Stimulated activated CD4-positive, alpha-beta T cell treated with anti-CD3 and anti-CD28 coated beads, TNF-alpha, amount 100 ng/mL, for 48 hours (primary cell): Measurements from ENCODE around the gene CCDC188.

ENCODE experiments used
- DNase-seq, 3 donors: peaks; one replicate each; pipeline ENCODE4 v3.0.0-alpha.2; 2020; ENCODE audit warnings: low read depth in 3 of 3

The CCDC188 gene

GRCh38 chr22:20148414-20148813 lies 2.4 kb downstream of the CCDC188 start:
- DNase-seq, result no peak

DNA sequence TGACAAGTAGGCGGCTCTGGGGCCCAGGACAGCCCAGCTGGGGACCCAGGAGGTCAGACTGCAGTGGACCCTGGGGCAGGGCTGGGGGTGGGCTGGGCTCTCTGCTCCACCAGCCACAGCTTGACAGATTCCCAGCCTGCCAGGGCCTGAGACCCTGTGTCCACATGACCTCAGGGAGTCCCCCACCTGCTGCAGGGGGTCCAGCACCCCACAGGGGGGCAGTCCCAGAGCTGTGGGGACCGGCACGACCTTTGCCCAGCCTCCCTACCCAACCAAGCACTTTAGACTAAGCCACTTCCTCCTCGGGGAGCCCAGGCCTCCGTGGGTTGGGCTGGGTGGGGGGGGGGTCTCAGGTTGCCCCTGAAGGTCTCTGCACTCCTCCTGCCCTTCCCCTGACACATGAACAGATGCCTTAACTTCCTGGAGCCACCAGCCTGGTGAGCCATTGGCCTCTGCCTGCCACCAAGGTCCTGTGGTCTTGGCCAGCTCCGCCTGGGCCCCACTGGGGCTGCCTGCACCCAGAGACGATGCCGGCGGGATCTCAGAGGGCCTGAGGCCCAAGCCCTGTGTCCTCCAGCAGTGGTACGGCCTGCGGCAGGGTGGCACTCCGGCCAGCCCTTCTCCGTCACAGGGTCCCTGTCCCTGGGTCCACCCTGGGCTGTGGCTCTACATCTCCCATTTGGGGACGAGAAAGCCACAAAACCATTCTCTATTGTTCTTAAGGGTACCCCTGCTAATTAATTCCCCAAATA lies 3.4 kb downstream of the CCDC188 start:
- no peak for DNase-seq

- no peak for DNase-seq
These were observed 4.1 kb downstream of the CCDC188 start for GRCh38 chr22:20146777-20147176.

DNA sequence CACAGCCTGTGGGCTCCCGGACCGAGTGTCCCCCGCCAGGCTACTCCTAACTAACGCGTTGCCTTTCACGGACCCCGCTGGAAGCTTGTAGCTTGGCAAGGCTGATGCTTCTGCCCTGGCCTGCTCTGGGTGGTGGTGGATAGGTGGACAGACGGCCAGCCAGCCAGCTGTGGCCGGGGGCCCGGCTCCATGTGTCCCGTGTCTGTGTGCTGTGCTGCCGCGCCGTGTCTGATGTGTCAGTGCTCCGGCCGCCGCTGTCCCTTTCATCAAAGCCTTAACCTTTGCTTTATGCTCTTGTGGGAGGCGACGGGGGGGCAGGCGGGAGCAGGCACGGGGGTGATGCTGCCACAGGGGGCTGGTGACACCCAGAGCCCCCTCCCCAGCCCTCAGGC lies 5.0 kb downstream of the CCDC188 start:
- no peak for DNase-seq

- DNase-seq, result no peak
These were observed 5.5 kb downstream of the CCDC188 start for GRCh38 chr22:20145206-20145831.

DNA sequence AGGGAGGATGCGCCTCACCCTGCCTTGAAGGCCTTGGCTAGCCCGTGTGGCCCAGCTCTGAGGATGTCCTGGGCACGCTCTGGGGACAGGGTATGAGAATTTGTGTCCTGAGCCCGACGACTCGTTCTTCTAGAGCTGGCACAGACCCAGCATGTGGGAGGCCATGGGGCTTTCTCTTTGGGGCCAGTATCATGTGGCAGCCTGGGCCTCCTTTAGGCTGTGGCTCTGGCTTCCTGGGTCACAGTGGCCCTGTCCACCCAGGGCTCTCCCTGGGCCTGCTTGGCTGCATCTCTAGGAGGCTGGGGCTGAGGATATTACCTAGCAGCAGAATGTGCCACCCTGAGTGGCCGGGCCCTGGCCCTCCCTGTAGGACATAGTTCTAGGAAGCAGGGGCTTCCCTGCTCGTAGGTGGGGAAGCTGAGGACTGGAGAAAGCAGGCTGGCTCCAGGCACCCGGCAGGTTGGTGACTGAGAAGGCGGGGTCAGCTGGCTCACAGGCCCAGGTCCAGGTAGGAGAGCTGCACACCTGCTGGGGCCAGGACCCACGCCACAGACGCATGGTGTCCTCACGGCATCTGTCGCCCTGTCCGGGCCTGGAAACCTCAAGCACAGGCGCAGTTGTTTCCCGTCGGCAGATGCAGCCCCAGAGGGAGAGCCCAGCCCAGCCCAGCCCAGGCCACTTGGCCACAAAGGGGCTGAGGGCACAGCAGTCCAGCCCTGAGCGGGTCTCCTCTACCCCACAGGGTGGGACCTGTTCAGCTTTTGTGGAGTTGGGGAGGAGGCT lies 6.8 kb downstream of the CCDC188 start:
- DNase-seq, result no peak

DNA sequence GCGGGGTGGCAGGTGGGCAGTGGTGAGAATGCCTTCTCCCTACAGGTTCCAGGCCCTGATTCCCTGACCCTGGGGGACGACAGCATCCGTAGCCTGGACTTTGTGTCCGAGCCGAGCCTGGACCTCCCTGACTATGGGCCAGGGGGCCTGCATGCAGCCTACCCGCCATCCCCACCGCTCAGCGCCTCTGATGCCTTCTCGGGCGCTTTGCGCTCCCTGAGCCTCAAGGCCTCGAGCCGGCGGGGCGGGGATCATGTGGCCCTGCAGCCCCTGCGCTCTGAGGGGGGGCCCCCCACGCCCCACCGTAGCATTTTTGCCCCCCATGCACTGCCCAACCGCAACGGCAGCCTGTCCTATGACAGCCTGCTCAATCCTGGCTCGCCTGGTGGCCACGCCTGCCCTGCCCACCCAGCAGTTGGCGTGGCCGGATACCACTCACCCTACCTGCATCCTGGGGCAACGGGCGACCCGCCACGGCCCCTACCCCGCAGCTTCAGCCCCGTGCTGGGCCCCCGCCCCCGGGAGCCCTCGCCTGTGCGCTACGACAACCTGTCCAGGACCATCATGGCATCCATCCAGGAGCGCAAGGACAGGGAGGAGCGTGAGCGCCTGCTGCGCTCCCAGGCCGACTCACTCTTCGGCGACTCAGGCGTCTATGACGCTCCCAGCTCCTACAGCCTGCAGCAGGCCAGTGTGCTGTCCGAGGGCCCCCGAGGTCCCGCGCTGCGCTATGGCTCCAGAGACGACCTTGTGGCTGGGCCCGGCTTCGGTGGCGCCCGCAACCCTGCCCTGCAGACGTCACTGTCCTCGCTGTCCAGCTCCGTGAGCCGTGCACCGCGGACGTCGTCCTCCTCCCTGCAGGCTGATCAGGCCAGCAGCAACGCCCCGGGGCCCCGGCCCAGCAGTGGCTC lies 7.9 kb downstream of the CCDC188 start:
- DNase-seq, result no peak

GRCh38 chr22:20141186-20142077 lies 9.4 kb downstream of the CCDC188 start:
- no peak for DNase-seq

- DNase-seq, result no peak
These were observed 10.3 kb downstream of the CCDC188 start for GRCh38 chr22:20140521-20140964.

GRCh38 chr22:20140107-20140445 lies 10.8 kb downstream of the CCDC188 start:
- DNase-seq, result no peak

- DNase-seq, result no peak
These were observed 11.3 kb downstream of the CCDC188 start for GRCh38 chr22:20139391-20140106.

DNA sequence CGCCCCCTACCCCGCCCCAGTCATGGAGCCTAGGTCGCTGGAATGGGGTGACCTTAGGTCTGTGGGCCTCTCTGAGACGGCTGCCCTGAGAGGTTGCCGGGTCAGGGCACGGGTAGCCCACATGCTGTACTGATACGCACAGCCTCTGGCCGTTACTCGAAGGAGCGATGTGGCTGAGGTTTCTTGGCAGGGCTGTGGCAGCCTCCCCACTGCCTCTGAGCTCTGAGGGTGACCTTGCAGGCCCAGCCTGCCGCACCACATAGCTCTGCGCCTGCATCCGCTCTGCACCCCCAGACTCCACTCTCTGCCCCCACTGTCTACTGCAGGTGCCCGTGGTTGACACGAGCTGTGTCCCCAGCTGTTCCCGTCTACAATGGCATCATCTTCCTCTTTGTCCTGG lies 12.0 kb downstream of the CCDC188 start:
- DNase-seq, result no peak

GRCh38 chr22:20138417-20138738 lies 12.5 kb downstream of the CCDC188 start:
- no peak for DNase-seq

- DNase-seq, result no peak
These were observed 13.0 kb downstream of the CCDC188 start for GRCh38 chr22:20137671-20138416.

DNA sequence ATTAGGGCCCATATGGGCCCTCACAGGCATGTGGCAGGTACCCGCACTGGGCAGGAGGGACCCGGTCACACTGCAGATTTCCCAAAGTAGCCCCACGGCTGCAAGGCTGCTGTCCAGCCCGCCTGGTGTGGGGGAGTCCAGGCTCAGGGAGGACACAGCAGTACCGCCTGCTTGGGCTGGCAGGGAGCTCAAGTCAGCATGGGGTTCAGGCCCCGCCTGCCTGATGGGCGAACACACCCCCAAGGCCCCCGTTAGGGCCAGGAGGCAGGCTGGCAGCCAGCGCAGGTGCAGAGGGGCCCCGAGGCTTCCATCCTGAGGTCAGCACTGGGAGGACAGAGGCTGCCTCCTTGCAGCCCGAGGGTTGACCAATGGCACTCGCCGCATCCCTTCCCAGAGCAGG lies 13.7 kb downstream of the CCDC188 start:
- DNase-seq, result no peak

- no peak for DNase-seq
These were observed 14.3 kb downstream of the CCDC188 start for GRCh38 chr22:20136603-20136873.

GRCh38 chr22:20135806-20136602 lies 14.9 kb downstream of the CCDC188 start:
- DNase-seq, result no peak

GRCh38 chr22:20135265-20135664 lies 15.6 kb downstream of the CCDC188 start:
- DNase-seq, result no peak
